NAMALWA (cell line): ENCODE data around the gene HOXC10.

Experiments
- DNase-seq: peaks from one replicate; pipeline ENCODE4 v3.0.0-alpha.2; 2015; ENCODE audit warnings: low spot score

Gene HOXC10

GRCh38 chr12:54030442-54030801, 45.5 kb downstream of the HOXC10 start:
- DNase-seq = no peak

- no peak for DNase-seq
Observed at GRCh38 chr12:54030889-54031471, 46.0 kb downstream of the HOXC10 start.

- DNase-seq = no peak
Observed at GRCh38 chr12:54031480-54031879, 46.5 kb downstream of the HOXC10 start.

GRCh38 chr12:54032086-54032619, 47.2 kb downstream of the HOXC10 start:
- DNase-seq = no peak

- DNase-seq = peak; percentile 73
Observed at GRCh38 chr12:54032627-54033100, 47.7 kb downstream of the HOXC10 start, which contains the start of gene HOXC5. HOXC5 (plus strand) TSS chr12:54033050; CDS start chr12:54033123, 73 bp downstream.

- no peak for DNase-seq
Observed at GRCh38 chr12:54033106-54033979, 48.4 kb downstream of the HOXC10 start.

GRCh38 chr12:54033980-54034784, 49.2 kb downstream of the HOXC10 start:
- DNase-seq = no peak

GRCh38 chr12:54034785-54035310, 49.9 kb downstream of the HOXC10 start:
- no peak for DNase-seq

- no peak for DNase-seq
Observed at GRCh38 chr12:54035568-54036264, 50.8 kb downstream of the HOXC10 start.

GRCh38 chr12:54036620-54037359, 51.8 kb downstream of the HOXC10 start:
- DNase-seq = peak; percentile 53

- DNase-seq = no peak
Observed at GRCh38 chr12:54037360-54038283, 52.7 kb downstream of the HOXC10 start.

- no peak for DNase-seq
Observed at GRCh38 chr12:54038284-54038870, 53.4 kb downstream of the HOXC10 start.

- no peak for DNase-seq
Observed at GRCh38 chr12:54038871-54039414, 54.0 kb downstream of the HOXC10 start.

GRCh38 chr12:54039417-54040147, 54.6 kb downstream of the HOXC10 start:
- no peak for DNase-seq
